ENCODE data around the gene COA8.

COA8 gene

GRCh38 chr14:103627073-103628025 lies 64.6 kb downstream of the COA8 start:
- peaks cover 63% of the 10 kb centered on the region for H3K4me1 Mint-ChIP-seq
- ATAC-seq: no peak
- no peaks in the 10 kb centered on the region for H3K9me3 Mint-ChIP-seq
- H3K4me3 Mint-ChIP-seq: peak overlapping the region; percentile 97
- no peaks in the 10 kb centered on the region for H3K27me3 Mint-ChIP-seq
- peak overlapping the region; percentile 94 for H3K27ac Mint-ChIP-seq
- no peaks in the 10 kb centered on the region for H3K36me3 Mint-ChIP-seq

DNA sequence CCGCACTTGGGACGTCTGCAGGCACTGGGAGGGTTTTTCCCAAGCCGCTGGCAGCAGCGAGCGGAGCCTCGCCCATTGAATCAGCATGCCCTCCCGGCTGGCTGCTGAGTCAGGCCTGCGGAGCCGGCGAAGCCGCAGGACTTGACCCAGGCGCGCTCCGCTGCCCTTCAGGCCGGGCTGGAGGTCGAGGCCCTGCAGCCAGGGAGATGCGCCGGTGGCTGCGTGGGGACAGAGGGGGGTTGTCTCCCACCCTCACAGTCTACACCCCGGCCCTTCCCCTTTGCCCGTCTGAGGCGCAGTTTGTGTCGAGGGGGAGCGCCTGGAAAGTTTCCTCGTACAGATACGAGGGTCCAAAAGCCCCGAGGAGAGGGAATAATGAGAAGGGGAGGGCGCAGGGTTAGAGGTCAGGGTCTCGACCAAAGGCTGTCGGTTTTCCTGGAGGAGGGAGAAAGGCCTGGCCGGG lies 65.5 kb downstream of the COA8 start:
- Mint-ChIP-seq H3K9me3 (no peaks in the 10 kb centered on the region), H3K27me3 (no peaks in the 10 kb centered on the region), H3K36me3 (peaks cover 6% of the 10 kb centered on the region), H3K27ac (peak overlapping the region; percentile 94), H3K4me3 (peak overlapping the region; percentile 97), H3K4me1 (peaks cover 66% of the 10 kb centered on the region)
- ATAC-seq: peak; percentile 21

DNA sequence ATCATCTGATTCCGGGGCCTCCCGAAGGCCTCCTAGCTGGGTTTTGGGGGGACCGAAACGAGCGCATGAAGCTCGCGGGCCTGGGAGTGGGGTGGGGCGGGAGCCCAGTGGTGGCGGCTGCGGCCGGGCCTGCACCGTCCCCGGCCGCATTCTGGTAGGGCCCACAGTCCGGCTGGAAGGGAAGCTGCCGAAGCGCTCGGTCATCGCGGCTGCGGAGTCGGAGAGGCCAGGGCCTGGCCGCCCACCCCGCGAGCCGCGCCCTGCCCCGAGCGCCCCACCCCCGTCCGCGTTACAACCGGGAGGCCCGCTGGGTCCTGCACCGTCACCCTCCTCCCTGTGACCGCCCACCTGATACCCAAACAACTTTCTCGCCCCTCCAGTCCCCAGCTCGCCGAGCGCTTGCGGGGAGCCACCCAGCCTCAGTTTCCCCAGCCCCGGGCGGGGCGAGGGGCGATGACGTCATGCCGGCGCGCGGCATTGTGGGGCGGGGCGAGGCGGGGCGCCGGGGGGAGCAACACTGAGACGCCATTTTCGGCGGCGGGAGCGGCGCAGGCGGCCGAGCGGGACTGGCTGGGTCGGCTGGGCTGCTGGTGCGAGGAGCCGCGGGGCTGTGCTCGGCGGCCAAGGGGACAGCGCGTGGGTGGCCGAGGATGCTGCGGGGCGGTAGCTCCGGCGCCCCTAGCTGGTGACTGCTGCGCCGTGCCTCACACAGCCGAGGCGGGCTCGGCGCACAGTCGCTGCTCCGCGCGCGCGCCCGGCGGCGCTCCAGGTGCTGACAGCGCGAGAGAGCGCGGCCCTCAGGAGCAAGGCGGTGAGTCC lies 66.1 kb downstream of the COA8 start, which contains the start of gene KLC1:
KLC1 (plus strand) TSS at position 528 of the 819 bp plus-strand sequence. CDS start 25,354 bp downstream, outside the sequence.
- H3K9me3 Mint-ChIP-seq: no peaks in the 10 kb centered on the region
- peaks cover 67% of the 10 kb centered on the region for H3K4me1 Mint-ChIP-seq
- no peaks in the 10 kb centered on the region for H3K27me3 Mint-ChIP-seq

DNA sequence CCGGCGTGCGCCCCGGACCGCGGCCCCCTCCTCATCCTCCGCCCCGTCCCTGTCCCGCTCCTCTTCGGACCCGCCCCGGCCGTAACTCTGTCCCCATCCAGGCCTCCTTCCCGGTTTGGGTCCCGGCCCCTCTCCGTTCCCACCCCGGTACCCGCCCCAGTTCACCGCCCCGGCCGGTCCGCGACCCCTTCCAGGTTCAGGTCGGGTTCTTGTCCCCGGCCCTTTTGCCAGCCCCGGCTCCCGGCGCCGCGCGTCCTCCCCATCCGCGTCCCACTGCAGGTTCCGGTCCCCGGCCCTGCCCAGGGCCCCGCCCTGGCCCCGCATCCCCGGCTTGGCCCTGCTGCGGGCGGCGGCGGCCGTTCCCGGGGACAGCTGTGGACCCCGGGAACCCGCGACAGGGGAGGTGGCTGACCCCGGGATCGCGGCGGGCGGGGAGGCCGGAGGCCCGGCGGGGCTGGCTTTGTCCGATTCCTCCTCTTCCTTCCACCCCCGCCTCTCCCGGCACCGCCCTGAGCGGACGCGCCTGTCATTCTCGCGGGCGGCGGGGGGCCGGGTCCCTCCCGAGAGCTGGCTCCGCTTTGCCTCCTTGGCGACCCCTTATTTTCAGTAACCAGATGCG lies 66.9 kb downstream of the COA8 start:
- ATAC-seq: peak; percentile 65
- Mint-ChIP-seq H3K27ac (peak overlapping the region; percentile 94), H3K9me3 (no peaks in the 10 kb centered on the region), H3K4me3 (peak overlapping the region; percentile 97), H3K4me1 (peaks cover 66% of the 10 kb centered on the region), H3K36me3 (peaks cover 12% of the 10 kb centered on the region), H3K27me3 (no peaks in the 10 kb centered on the region)

More for the DNA sequence above, 66.1 kb downstream of the COA8 start, which contains the start of gene KLC1:
- Mint-ChIP-seq H3K4me3 (peak within 1 kb of the TSS; percentile 97), H3K36me3 (peaks cover 6% of the 10 kb centered on the region), H3K27ac (peak within 1 kb of the TSS; percentile 94)
- peak; percentile 84 for ATAC-seq

GRCh38 chr14:103630364-103631108 lies 67.8 kb downstream of the COA8 start:
- H3K4me1 Mint-ChIP-seq: peaks cover 64% of the 10 kb centered on the region
- peaks cover 12% of the 10 kb centered on the region for H3K36me3 Mint-ChIP-seq
- peak overlapping the region; percentile 94 for H3K27ac Mint-ChIP-seq
- ATAC-seq: no peak
- H3K27me3 Mint-ChIP-seq: no peaks in the 10 kb centered on the region
- H3K9me3 Mint-ChIP-seq: no peaks in the 10 kb centered on the region
- H3K4me3 Mint-ChIP-seq: peak overlapping the region; percentile 50

DNA sequence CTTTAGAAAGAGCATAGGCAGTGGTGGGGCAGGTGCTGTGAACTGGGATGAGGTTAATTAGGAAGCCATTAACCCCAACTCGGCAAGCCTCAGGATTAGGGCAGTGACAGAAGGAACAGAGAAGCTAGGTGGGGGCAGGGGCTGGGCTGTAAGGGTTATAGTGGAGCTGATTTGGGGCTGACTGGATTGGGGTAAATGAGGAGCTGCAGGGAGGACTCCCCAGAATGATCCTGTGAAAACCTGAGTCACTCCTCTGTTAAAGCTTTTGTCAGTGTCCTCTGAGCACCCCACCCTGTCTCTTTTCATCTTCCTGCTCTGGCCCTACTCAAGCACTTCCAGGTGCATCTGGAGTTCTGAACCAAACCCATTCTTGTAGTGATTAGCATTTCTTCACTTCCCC lies 70.6 kb downstream of the COA8 start:
- H3K27ac Mint-ChIP-seq: no peak overlapping the region
- ATAC-seq: no peak
- H3K4me3 Mint-ChIP-seq: no peak overlapping the region
- H3K9me3 Mint-ChIP-seq: no peaks in the 10 kb centered on the region
- no peaks in the 10 kb centered on the region for H3K27me3 Mint-ChIP-seq
- H3K4me1 Mint-ChIP-seq: peaks cover 54% of the 10 kb centered on the region
- peaks cover 20% of the 10 kb centered on the region for H3K36me3 Mint-ChIP-seq

DNA sequence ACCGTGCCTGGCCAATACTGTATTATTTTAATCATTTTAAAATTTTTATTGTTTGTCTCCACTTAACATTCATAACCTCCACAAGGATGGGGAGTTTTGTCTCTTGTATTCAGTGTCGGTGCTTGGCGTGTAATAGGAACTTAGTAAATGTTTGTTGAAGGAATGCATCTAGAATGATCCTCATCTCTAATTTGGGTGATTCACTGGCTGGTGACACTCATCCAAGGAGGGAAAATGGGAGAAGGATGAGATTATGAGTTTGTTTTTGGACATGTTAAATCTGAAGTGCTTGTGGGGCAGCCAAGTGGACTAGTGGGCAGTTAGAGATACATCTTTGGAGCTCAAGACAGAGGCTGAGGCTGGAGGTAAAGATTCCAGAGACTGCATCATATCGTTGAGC lies 71.4 kb downstream of the COA8 start:
- no peaks in the 10 kb centered on the region for H3K27me3 Mint-ChIP-seq
- peaks cover 61% of the 10 kb centered on the region for H3K4me1 Mint-ChIP-seq
- no peaks in the 10 kb centered on the region for H3K9me3 Mint-ChIP-seq
- H3K27ac Mint-ChIP-seq: no peak overlapping the region
- ATAC-seq: no peak
- peaks cover 26% of the 10 kb centered on the region for H3K36me3 Mint-ChIP-seq
- H3K4me3 Mint-ChIP-seq: no peak overlapping the region

GRCh38 chr14:103638594-103638993 lies 75.8 kb downstream of the COA8 start:
- H3K36me3 Mint-ChIP-seq: peaks cover 20% of the 10 kb centered on the region
- no peaks in the 10 kb centered on the region for H3K27me3 Mint-ChIP-seq
- no peak for ATAC-seq
- no peak overlapping the region for H3K27ac Mint-ChIP-seq
- no peaks in the 10 kb centered on the region for H3K9me3 Mint-ChIP-seq
- no peak overlapping the region for H3K4me3 Mint-ChIP-seq
- H3K4me1 Mint-ChIP-seq: peaks cover 62% of the 10 kb centered on the region

Measured in stimulated activated memory B cell treated with anti-CD40 and anti-IgM and Interleukin-4, amounts not matched to agents 10 μg/mL and 1 μg/mL and 100 μg/mL, for 72 hours (primary cell).